Neural cell (in vitro differentiated cells): Measurements from ENCODE around the gene EML4. TPM values are rescaled to one million over a fixed set of nuclear protein-coding genes. Genes with fewer than 3 reads are reported as not detected.

Experiments used
- H2AFZ ChIP-seq: fragments of 200-600, 300-800 bp; sonication (generic), shearing (Covaris generic); 2 replicates; pipeline ENCODE4 v1.6.0; 2014; ENCODE audit warnings: low read depth, mild to moderate bottlenecking, antibody characterized with exemption, low read length, moderate library complexity
- H3F3A ChIP-seq: fragments of 200-600 bp; shearing (Covaris generic); 2 replicates; pipeline ENCODE4 v1.6.1; 2016; ENCODE audit warnings: mild to moderate bottlenecking, moderate library complexity, mixed read lengths, antibody characterized with exemption, low read length; ENCODE audit not compliant: insufficient read depth, poor library complexity, severe bottlenecking
- H3K27ac ChIP-seq: fragments of 200-600, 300-800 bp; sonication (generic), shearing (Covaris generic); 2 replicates; pipeline ENCODE4 v1.5.1; 2014; ENCODE audit warnings: mild to moderate bottlenecking, low read length, moderate library complexity
- H3K27me3 ChIP-seq: fragments of 300-800, 200-600 bp; sonication (generic), shearing (Covaris generic); 2 replicates; pipeline ENCODE4 v1.6.0; 2014; ENCODE audit warnings: mild to moderate bottlenecking, low read depth, low read length, moderate library complexity; ENCODE audit not compliant: insufficient read depth
- H3K36me3 ChIP-seq: fragments of 300-800, 200-600 bp; sonication (generic), shearing (Covaris generic); 2 replicates; pipeline ENCODE4 v1.5.1; 2014; ENCODE audit warnings: mild to moderate bottlenecking, antibody characterized with exemption, low read length, moderate library complexity; ENCODE audit not compliant: insufficient read depth
- H3K4me2 ChIP-seq: fragments of 300-800, 200-600 bp; sonication (generic), shearing (Covaris generic); 2 replicates; pipeline ENCODE4 v1.6.0; 2014; ENCODE audit warnings: mild to moderate bottlenecking, low read length
- H3K4me3 ChIP-seq: fragments of 300-800, 200-600 bp; sonication (generic), shearing (Covaris generic); 2 replicates; pipeline ENCODE4 v1.5.1; 2014; ENCODE audit warnings: mild to moderate bottlenecking, low read length, moderate library complexity
- H3K79me2 ChIP-seq: fragments of 200-600 bp; shearing (Covaris generic); replicated peaks from 2 replicates; pipeline ENCODE4 v1.6.0; 2014; ENCODE audit warnings: mild to moderate bottlenecking, low read length, moderate library complexity; ENCODE audit not compliant: insufficient read depth
- H3K9ac ChIP-seq: fragments of 300-800, 200-600 bp; sonication (generic), shearing (Covaris generic); 2 replicates; pipeline ENCODE4 v1.6.1; 2016; ENCODE audit warnings: mild to moderate bottlenecking, low read length, mixed read lengths
- H3K9me2 ChIP-seq: fragments of 200-600 bp; shearing (Covaris generic); 2 replicates; pipeline ENCODE4 v1.6.1; 2016; ENCODE audit warnings: mild to moderate bottlenecking, low read length, mixed read lengths; ENCODE audit not compliant: insufficient read depth
- H3K9me3 ChIP-seq: fragments of 200-600, 300-800 bp; sonication (generic), shearing (Covaris generic); 2 replicates; pipeline ENCODE4 v1.6.1; 2016; ENCODE audit warnings: mild to moderate bottlenecking, mixed run types, low read length, moderate library complexity, mixed read lengths
- H4K20me1 ChIP-seq: fragments of 200-600 bp; shearing (Covaris generic); 2 replicates; pipeline ENCODE4 v1.6.1; 2016; ENCODE audit warnings: mild to moderate bottlenecking, mixed run types; ENCODE audit not compliant: insufficient read depth
- EP300 ChIP-seq: fragments of 450-650 bp; conservative IDR thresholded peaks from 2 replicates; pipeline ENCODE4 v1.6.1; 2014; ENCODE audit warnings: antibody characterized with exemption, mild to moderate bottlenecking, moderate library complexity; ENCODE audit not compliant: poor library complexity, severe bottlenecking
- EZH2 ChIP-seq: fragments of 200-600, 300-800 bp; shearing (Covaris generic), sonication (generic); IDR thresholded peaks from 2 replicates; pipeline ENCODE4 v1.6.1; 2014; ENCODE audit warnings: antibody characterized with exemption, low read length, borderline replicate concordance, mild to moderate bottlenecking; ENCODE audit not compliant: insufficient read depth, poor library complexity, severe bottlenecking
- MXI1 ChIP-seq: fragments of 450-650 bp; conservative IDR thresholded peaks from 2 replicates; pipeline ENCODE4 v1.6.1; 2014; ENCODE audit warnings: antibody characterized with exemption, mild to moderate bottlenecking; ENCODE audit not compliant: poor library complexity, severe bottlenecking
- POLR2AphosphoS5 ChIP-seq: IDR thresholded peaks from 2 replicates; pipeline ENCODE4 v1.6.1; 2012
- RAD21 ChIP-seq: fragments of 450-650 bp; conservative IDR thresholded peaks from 2 replicates; pipeline ENCODE4 v1.6.1; 2014; ENCODE audit warnings: antibody characterized with exemption, mild to moderate bottlenecking, moderate library complexity
- SMC3 ChIP-seq: fragments of 450-650 bp; conservative IDR thresholded peaks from 2 replicates; pipeline ENCODE4 v1.6.1; 2014; ENCODE audit warnings: antibody characterized with exemption, mild to moderate bottlenecking, moderate library complexity; ENCODE audit not compliant: poor library complexity
- TAF1 ChIP-seq: IDR thresholded peaks from 2 replicates; pipeline ENCODE4 v1.6.1; 2012; ENCODE audit warnings: low read depth
- polyA plus RNA-seq: library from polyadenylated mRNA; depleted of rRNA; stranded (reverse); fragments of >200 nt; gene quantifications from 2 replicates; pipeline ENCODE4 v1.2.3, GENCODE V29; 2014
- TF ChIP-seq, protein P1 (sequence below): IDR thresholded peaks from 2 replicates; pipeline ENCODE4 v1.6.1; 2012; ENCODE audit warnings: borderline replicate concordance
- TF ChIP-seq, protein P2 (sequence below): fragments of 450-650 bp; IDR thresholded peaks from 2 replicates; pipeline ENCODE4 v1.5.1; 2014; ENCODE audit warnings: antibody characterized with exemption, mild to moderate bottlenecking, moderate library complexity; ENCODE audit not compliant: poor library complexity, severe bottlenecking

The EML4 gene
- polyA plus RNA-seq, 1 donor from 2014 or later, result 33.9 TPM

DNA sequence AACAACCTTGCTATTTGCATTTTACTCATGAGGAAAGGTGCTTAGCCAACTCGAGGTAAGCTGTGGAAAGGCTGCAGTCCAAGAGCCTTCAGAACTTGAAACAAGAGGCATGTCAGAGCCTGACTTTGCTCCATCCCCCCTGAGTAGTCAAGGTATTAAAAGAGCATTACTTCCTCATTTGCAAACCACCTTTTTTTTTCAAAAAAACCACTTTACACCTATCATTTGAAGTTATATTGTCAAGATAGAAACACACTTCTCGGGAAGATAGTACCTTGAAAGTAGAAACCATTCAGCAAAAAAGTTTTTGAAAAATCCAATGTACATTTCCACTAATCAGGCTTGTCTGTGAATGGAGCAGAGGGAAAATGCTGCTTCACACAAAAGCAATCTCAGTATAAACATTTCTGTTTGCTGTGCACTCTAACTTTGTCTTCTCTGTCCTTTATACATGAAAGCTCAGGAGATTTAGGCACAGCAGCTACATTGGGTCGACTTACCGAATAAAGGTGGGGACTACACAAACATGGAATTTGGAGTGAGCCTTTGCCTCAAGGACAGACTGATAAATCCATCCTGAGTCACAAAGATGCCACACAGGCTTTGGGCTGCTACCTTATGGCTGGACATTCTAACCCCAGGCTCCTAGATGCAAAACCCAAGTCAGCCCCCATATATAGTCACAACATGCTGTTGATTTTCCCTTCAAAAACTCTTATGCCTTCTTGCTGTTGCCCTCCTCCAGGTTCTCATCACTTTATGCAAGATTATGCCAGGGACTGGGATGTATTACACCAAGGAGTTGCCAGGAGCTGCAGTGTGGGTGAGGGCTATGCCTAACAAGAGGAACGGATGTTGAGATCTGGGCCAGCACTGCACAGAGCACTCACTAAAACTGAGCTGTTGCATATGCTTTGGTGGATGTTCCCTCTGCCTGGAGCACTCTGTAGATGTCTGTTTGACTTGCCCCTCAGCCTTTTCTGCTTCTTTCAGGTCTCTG, 41.4 kb upstream of the EML4 start:
- Histone ChIP-seq H3K27ac (no peak overlapping the region), H3K4me2 (no peak overlapping the region), H3K9me2 (no peaks in the 10 kb centered on the region), H3K9me3 (no peaks in the 10 kb centered on the region), H4K20me1 (no peaks in the 10 kb centered on the region), H3F3A (no peaks in the 10 kb centered on the region), H3K9ac (no peak overlapping the region), H3K4me3 (no peak overlapping the region), H3K27me3 (no peaks in the 10 kb centered on the region), H2AFZ (no peak overlapping the region), H3K79me2 (no peaks in the 10 kb centered on the region), H3K36me3 (no peaks in the 10 kb centered on the region)
- TF ChIP-seq POLR2AphosphoS5 (no peak), EP300 (no peak), SMC3 (no peak), EZH2 (no peak), TAF1 (no peak), MXI1 (no peak), RAD21 (no peak)
- TF ChIP-seq, protein P1, sequence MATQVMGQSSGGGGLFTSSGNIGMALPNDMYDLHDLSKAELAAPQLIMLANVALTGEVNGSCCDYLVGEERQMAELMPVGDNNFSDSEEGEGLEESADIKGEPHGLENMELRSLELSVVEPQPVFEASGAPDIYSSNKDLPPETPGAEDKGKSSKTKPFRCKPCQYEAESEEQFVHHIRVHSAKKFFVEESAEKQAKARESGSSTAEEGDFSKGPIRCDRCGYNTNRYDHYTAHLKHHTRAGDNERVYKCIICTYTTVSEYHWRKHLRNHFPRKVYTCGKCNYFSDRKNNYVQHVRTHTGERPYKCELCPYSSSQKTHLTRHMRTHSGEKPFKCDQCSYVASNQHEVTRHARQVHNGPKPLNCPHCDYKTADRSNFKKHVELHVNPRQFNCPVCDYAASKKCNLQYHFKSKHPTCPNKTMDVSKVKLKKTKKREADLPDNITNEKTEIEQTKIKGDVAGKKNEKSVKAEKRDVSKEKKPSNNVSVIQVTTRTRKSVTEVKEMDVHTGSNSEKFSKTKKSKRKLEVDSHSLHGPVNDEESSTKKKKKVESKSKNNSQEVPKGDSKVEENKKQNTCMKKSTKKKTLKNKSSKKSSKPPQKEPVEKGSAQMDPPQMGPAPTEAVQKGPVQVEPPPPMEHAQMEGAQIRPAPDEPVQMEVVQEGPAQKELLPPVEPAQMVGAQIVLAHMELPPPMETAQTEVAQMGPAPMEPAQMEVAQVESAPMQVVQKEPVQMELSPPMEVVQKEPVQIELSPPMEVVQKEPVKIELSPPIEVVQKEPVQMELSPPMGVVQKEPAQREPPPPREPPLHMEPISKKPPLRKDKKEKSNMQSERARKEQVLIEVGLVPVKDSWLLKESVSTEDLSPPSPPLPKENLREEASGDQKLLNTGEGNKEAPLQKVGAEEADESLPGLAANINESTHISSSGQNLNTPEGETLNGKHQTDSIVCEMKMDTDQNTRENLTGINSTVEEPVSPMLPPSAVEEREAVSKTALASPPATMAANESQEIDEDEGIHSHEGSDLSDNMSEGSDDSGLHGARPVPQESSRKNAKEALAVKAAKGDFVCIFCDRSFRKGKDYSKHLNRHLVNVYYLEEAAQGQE, result no peak
- TF ChIP-seq, protein P2, sequence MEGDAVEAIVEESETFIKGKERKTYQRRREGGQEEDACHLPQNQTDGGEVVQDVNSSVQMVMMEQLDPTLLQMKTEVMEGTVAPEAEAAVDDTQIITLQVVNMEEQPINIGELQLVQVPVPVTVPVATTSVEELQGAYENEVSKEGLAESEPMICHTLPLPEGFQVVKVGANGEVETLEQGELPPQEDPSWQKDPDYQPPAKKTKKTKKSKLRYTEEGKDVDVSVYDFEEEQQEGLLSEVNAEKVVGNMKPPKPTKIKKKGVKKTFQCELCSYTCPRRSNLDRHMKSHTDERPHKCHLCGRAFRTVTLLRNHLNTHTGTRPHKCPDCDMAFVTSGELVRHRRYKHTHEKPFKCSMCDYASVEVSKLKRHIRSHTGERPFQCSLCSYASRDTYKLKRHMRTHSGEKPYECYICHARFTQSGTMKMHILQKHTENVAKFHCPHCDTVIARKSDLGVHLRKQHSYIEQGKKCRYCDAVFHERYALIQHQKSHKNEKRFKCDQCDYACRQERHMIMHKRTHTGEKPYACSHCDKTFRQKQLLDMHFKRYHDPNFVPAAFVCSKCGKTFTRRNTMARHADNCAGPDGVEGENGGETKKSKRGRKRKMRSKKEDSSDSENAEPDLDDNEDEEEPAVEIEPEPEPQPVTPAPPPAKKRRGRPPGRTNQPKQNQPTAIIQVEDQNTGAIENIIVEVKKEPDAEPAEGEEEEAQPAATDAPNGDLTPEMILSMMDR, result no peak

DNA sequence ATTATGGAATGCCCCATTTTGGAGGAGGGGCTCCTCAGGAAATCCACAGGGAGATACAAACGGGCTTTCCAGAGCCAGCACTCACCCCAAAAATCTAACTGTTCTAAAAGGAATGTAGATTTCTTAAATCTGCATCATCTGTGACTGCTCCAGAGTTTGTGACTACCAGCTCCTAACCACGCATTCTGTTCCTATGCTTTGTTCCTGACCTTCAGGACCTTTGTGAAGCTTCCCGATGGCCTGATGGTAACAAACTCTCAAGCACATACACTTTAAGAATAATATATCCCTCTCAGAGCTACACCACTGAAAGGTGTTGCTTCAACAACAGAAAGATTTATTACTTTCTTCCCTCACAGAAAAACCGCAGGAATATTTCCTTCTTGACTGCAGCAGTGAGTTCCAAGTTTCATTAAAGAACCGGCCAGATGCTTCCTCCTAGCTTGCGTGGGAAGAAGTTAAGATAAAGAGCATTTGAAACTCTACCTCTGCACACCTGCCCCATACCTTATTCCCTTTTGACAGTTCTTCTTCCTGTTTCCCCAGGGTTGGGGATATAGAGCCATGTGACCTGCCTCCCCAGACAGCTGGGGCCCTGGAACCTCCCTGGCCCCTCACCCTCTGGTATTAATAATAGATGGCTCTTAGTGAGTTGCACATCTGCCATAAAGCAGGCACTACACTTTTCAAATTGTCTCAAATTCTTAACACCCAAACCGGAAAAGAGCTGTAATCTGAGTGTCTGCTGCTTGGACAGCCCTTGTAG, 40.2 kb upstream of the EML4 start:
- H3K27me3 ChIP-seq, result no peaks in the 10 kb centered on the region
- H2AFZ ChIP-seq, result no peak overlapping the region
- no peak overlapping the region for H3K9ac ChIP-seq
- no peak overlapping the region for H3K4me2 ChIP-seq
- H3K27ac ChIP-seq, result no peak overlapping the region
- no peaks in the 10 kb centered on the region for H3K79me2 ChIP-seq
- H3K36me3 ChIP-seq, result no peaks in the 10 kb centered on the region
- H4K20me1 ChIP-seq, result no peaks in the 10 kb centered on the region
- no peak for TF ChIP-seq TAF1
- TF ChIP-seq, protein P1, result no peak
- TF ChIP-seq MXI1, result no peak
- TF ChIP-seq, protein P2, result no peak
- no peak for TF ChIP-seq EP300
- no peak for TF ChIP-seq EZH2
- no peak for TF ChIP-seq POLR2AphosphoS5
- TF ChIP-seq RAD21, result no peak
- no peak for TF ChIP-seq SMC3
- H3K9me3 ChIP-seq, result no peaks in the 10 kb centered on the region
- no peaks in the 10 kb centered on the region for H3K9me2 ChIP-seq
- H3K4me3 ChIP-seq, result no peak overlapping the region
- no peaks in the 10 kb centered on the region for H3F3A ChIP-seq
